HCT116 (cell line): ENCODE measurements around the gene SNED1. TPM values are rescaled to one million over a fixed set of nuclear protein-coding genes. Genes with fewer than 3 reads are reported as not detected.

Experiments used
- ATAC-seq: fragments of 200-7000 bp; cut with Tn5 transposase; 2 replicates; pipeline ENCODE4 v1.9.1; 2020; ENCODE audit warnings: mild to moderate bottlenecking, moderate library complexity
- BruUV-seq: library from RNA; stranded (reverse); fragments of 400-500 nt; replicated peaks from 2 replicates; lab custom pipeline; 2021; lab: Mats Ljungman, UMichigan
- CTCF ChIA-PET: fragments of 300-600 bp; sonication (Branson Sonifier 250); formaldehyde crosslinking; loops from one replicate; lab custom pipeline; 2021; ENCODE audit warnings: antibody characterized with exemption; lab: Charles Lee
- POLR2A ChIA-PET: fragments of 300-600, 350-600 bp; sonication (Branson Sonifier 250); formaldehyde crosslinking; loops from one replicate; lab custom pipeline; 2021; ENCODE audit warnings: antibody characterized with exemption; lab: Charles Lee
- RAD21 ChIA-PET, 2 experiments: fragments of 300-600 bp; sonication (Branson Sonifier 250); formaldehyde crosslinking; loops; one replicate each; lab custom pipeline; 2023; ENCODE audit warnings: low total read pairs in 2 of 2; ENCODE audit not compliant: uncharacterized antibody in 2 of 2, unreplicated experiment in 2 of 2, low non-redundant PET in 1 of 2; lab: Charles Lee
- DNase-seq: peaks from one replicate; pipeline ENCODE4 v3.0.0-alpha.2; 2010; ENCODE audit warnings: low read depth, low spot score
- H2AFZ ChIP-seq: fragments of 200-600 bp; shearing (Covaris generic), sonication (generic); 2 replicates; pipeline ENCODE4 v1.6.1; 2017; ENCODE audit warnings: low read depth, mixed run types, mixed read lengths, antibody characterized with exemption, low read length; ENCODE audit not compliant: poor library complexity, severe bottlenecking
- H3K27ac ChIP-seq: 2 replicates; pipeline ENCODE4 v1.5.1; 2012; ENCODE audit warnings: low read depth, low read length
- H3K27me3 ChIP-seq: fragments of 200-600 bp; sonication (generic); 2 replicates; pipeline ENCODE4 v1.6.1; 2016; ENCODE audit warnings: mixed run types, low read length, mixed read lengths; ENCODE audit not compliant: insufficient read depth
- H3K36me3 ChIP-seq, 2 experiments: fragments of 200-500 bp in 1 of 2; fragments of 200-600 bp in 1 of 2; sonication (Bioruptor generic) in 1 of 2; sonication (generic) in 1 of 2; 2 replicates each; pipeline versions ENCODE4 v1.5.1 to v1.6.1; 2014 to 2016; ENCODE audit warnings: low read length in 2 of 2, inconsistent platforms in 1 of 2, mixed read lengths in 1 of 2, mixed run types in 1 of 2; ENCODE audit not compliant: insufficient read depth in 2 of 2, control insufficient read depth in 1 of 2
- H3K4me1 ChIP-seq, 2 experiments: fragments of 200-600 bp in 1 of 2; sonication (generic) in 1 of 2; 2 replicates each; pipeline versions ENCODE4 v1.5.1 to v1.6.1; 2012 to 2017; ENCODE audit warnings: low read length in 2 of 2, inconsistent platforms in 1 of 2, mild to moderate bottlenecking in 1 of 2, mixed read lengths in 1 of 2, mixed run types in 1 of 2, moderate library complexity in 1 of 2; ENCODE audit not compliant: insufficient read depth in 2 of 2, control insufficient read depth in 1 of 2
- H3K4me2 ChIP-seq: fragments of 200-600 bp; sonication (generic); 2 replicates; pipeline ENCODE4 v1.6.1; 2017; ENCODE audit warnings: mixed run types, low read length, mixed read lengths
- H3K4me3 ChIP-seq, 2 experiments: fragments of 200-600 bp in 1 of 2; sonication (generic) in 1 of 2; replicated peaks in 1 of 2; 2 replicates each; pipeline ENCODE4 v1.5.1; 2011 to 2016; ENCODE audit warnings: low read length in 2 of 2, control low read depth in 1 of 2, low read depth in 1 of 2, mild to moderate bottlenecking in 1 of 2, mixed read lengths in 1 of 2, mixed run types in 1 of 2
- H3K79me2 ChIP-seq: fragments of 200-600 bp; sonication (generic); 2 replicates; pipeline ENCODE4 v1.6.1; 2017; ENCODE audit warnings: mild to moderate bottlenecking, mixed run types, low read length, moderate library complexity, mixed read lengths; ENCODE audit not compliant: insufficient read depth
- H3K9ac ChIP-seq: fragments of 200-600 bp; sonication (generic); 2 replicates; pipeline ENCODE4 v1.6.1; 2016; ENCODE audit warnings: low read length, mixed read lengths
- H3K9me2 ChIP-seq: fragments of 200-600 bp; sonication (generic), shearing (Covaris generic); 2 replicates; pipeline ENCODE4 v1.6.1; 2017; ENCODE audit warnings: mixed run types, mild to moderate bottlenecking, moderate library complexity; ENCODE audit not compliant: insufficient read depth
- H3K9me3 ChIP-seq, 2 experiments: fragments of 200-500 bp in 1 of 2; fragments of 200-600 bp in 1 of 2; sonication (Bioruptor generic) in 1 of 2; sonication (generic) in 1 of 2; 2 replicates each; pipeline ENCODE4 v1.6.1; 2014 to 2017; ENCODE audit warnings: low read length in 2 of 2, mixed read lengths in 2 of 2, inconsistent platforms in 1 of 2, low read depth in 1 of 2, mild to moderate bottlenecking in 1 of 2, mixed run types in 1 of 2, moderate library complexity in 1 of 2; ENCODE audit not compliant: control insufficient read depth in 1 of 2, insufficient read depth in 1 of 2
- H4K20me1 ChIP-seq: fragments of 200-600 bp; sonication (generic), shearing (Covaris generic); 2 replicates; pipeline ENCODE4 v1.6.1; 2017; ENCODE audit warnings: mixed run types, mild to moderate bottlenecking, moderate library complexity; ENCODE audit not compliant: insufficient read depth
- CBX3 ChIP-seq: IDR thresholded peaks from 2 replicates; pipeline ENCODE4 v1.6.1; 2012; ENCODE audit warnings: low read depth
- CTCF ChIP-seq, 3 experiments: fragments of 200-600 bp in 1 of 3; sonication (generic) in 1 of 3; IDR thresholded peaks in 2 of 3; conservative IDR thresholded peaks in 1 of 3; 2 replicates each; pipeline ENCODE4 v1.5.1; 2012 to 2017; ENCODE audit warnings: low read depth in 2 of 3, low read length in 2 of 3, antibody characterized with exemption in 1 of 3, borderline replicate concordance in 1 of 3, control low read depth in 1 of 3, mild to moderate bottlenecking in 1 of 3, mixed read lengths in 1 of 3, mixed run types in 1 of 3, moderate library complexity in 1 of 3; ENCODE audit not compliant: insufficient read depth in 1 of 3
- EGR1 ChIP-seq: IDR thresholded peaks from 2 replicates; pipeline ENCODE4 v1.6.1; 2012; ENCODE audit warnings: low read depth
- ELF1 ChIP-seq: IDR thresholded peaks from 2 replicates; pipeline ENCODE4 v1.6.1; 2012; ENCODE audit warnings: low read depth, borderline replicate concordance
- EZH2phosphoT487 ChIP-seq: fragments of 200-600 bp; IDR thresholded peaks from 2 replicates; pipeline ENCODE4 v1.6.1; 2018; ENCODE audit warnings: antibody characterized with exemption, borderline replicate concordance
- FOSL1 ChIP-seq: IDR thresholded peaks from 2 replicates; pipeline ENCODE4 v1.6.1; 2012; ENCODE audit warnings: low read depth
- JUND ChIP-seq: IDR thresholded peaks from 2 replicates; pipeline ENCODE4 v1.6.1; 2012
- MAX ChIP-seq: IDR thresholded peaks from 2 replicates; pipeline ENCODE4 v1.6.1; 2012
- POLR2A ChIP-seq: IDR thresholded peaks from 2 replicates; pipeline ENCODE4 v1.7.0; 2011; ENCODE audit warnings: borderline replicate concordance; ENCODE audit not compliant: insufficient read depth, insufficient read length; ENCODE audit errors: extremely low read depth
- RAD21 ChIP-seq: IDR thresholded peaks from 2 replicates; pipeline ENCODE4 v1.6.1; 2012; ENCODE audit warnings: low read depth, mild to moderate bottlenecking
- SIN3A ChIP-seq: IDR thresholded peaks from 2 replicates; pipeline ENCODE4 v1.6.1; 2012; ENCODE audit warnings: low read depth
- SP1 ChIP-seq: IDR thresholded peaks from 2 replicates; pipeline ENCODE4 v1.6.1; 2012; ENCODE audit warnings: low read depth
- SRF ChIP-seq: IDR thresholded peaks from 2 replicates; pipeline ENCODE4 v1.6.1; 2012; ENCODE audit warnings: low read depth
- TCF7L2 ChIP-seq: IDR thresholded peaks from 2 replicates; pipeline ENCODE4 v1.7.0; 2011; ENCODE audit warnings: borderline replicate concordance, inconsistent platforms; ENCODE audit not compliant: insufficient read depth, insufficient read length; ENCODE audit errors: extremely low read depth
- ZNF274 ChIP-seq: fragments of 200-500 bp; sonication (Bioruptor generic); IDR thresholded peaks from 2 replicates; pipeline ENCODE4 v1.6.1; 2014; ENCODE audit warnings: mild to moderate bottlenecking, low read depth, low read length, inconsistent platforms
- intact Hi-C: fragments of 100-400 bp; cut with micrococcal nuclease; formaldehyde crosslinking; loops from 2 replicates; pipeline ENCODE4 v1.10.0; 2022
- total RNA-seq: library from RNA; stranded (reverse); gene quantifications from one replicate; pipeline ENCODE4 v1.2.1, GENCODE V29; 2021; ENCODE audit not compliant: unreplicated experiment

SNED1 gene
- total RNA-seq, 1 experiment from 2014 or later = 9.6 TPM

- H3K36me3 ChIP-seq = no peaks in the 10 kb centered on the region
- no peak overlapping the region for H3K4me3 ChIP-seq
- no peaks in the 10 kb centered on the region for H3K27me3 ChIP-seq
- ATAC-seq = no peak
- no TSS peak for BruUV-seq
- no peaks in the 10 kb centered on the region for H3K9me2 ChIP-seq
- intact Hi-C loops = no loop called here
- POLR2A ChIA-PET = no interaction called here
- no peaks in the 10 kb centered on the region for H3K79me2 ChIP-seq
- DNase-seq = no peak
- no peak overlapping the region for H3K9ac ChIP-seq
- no peak overlapping the region for H3K27ac ChIP-seq
- no peaks in the 10 kb centered on the region for H3K4me1 ChIP-seq
- H3K4me2 ChIP-seq = no peak overlapping the region
- TF ChIP-seq CBX3 (no peak), EGR1 (no peak), FOSL1 (no peak), SP1 (no peak), SIN3A (no peak), CTCF (IDR thresholded peaks at IDR 0.05 in 2 of 3, conservative IDR thresholded peaks at IDR 0.05 in 1 of 3; ENCODE audit: borderline replicate concordance in 1 of 3, insufficient read depth in 1 of 3, low read depth in 2 of 3, low read length in 2 of 3) (no peak), RAD21 (no peak), ELF1 (no peak), ZNF274 (no peak), JUND (no peak), EZH2phosphoT487 (no peak), SRF (no peak), POLR2A (no peak), MAX (no peak), TCF7L2 (no peak)
- TF ChIP-seq, all 23 proteins: peak for 0
- Histone ChIP-seq H4K20me1 (no peaks in the 10 kb centered on the region), H2AFZ (no peak overlapping the region), H3K9me3 (no peaks in the 10 kb centered on the region)
- ChIA-PET CTCF (no interaction called here), RAD21 (no interaction called here)
Measured at GRCh38 chr2:241051578-241052487, 53.4 kb downstream of the SNED1 start.
